OCI-LY3 (cell line): ENCODE data around the gene FAM107B.

Experiments
- EZH2phosphoT487 ChIP-seq: fragments of 200-600 bp; shearing (Covaris generic); IDR thresholded peaks from 2 replicates; pipeline ENCODE4 v1.6.1; 2018; ENCODE audit warnings: antibody characterized with exemption, mixed run types, low read depth
- TF ChIP-seq, protein P1 (sequence below): fragments of 200-600, 300-600 bp; sonication (generic); IDR thresholded peaks from 2 replicates; pipeline ENCODE4 v1.5.1; 2014; ENCODE audit warnings: antibody characterized with exemption, low read length, low read depth

DNA sequence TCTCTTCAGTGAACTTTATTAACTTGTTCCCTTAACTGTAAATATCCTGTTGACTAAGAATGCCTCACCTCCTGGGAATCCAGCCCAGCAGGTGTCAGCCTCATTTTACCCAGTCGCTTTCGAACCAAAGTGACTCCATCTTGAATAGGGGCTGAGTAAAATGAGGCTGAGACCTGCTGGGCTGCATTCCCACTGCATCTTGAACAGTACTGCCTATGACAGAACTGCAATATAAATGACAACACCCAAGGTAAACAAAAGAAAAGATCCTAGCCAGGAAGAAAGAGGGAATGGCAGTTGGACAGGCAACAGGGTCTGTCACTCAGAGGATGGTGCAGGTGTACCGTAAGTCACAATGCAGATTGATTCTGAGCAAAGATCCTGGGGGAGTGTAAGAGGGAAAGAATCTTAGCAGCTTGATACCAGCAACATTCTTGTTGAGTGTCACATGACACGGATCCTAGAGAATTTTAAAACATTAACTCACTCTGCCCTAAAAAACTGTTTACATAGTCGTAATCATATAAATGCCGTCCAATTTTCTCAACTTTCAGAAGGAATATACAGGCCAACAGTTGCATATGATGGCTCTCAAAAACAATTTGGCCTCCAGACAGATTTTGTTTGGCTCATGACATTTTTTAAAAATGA is 4.4 kb upstream of the FAM107B start:
- TF ChIP-seq, protein P1, sequence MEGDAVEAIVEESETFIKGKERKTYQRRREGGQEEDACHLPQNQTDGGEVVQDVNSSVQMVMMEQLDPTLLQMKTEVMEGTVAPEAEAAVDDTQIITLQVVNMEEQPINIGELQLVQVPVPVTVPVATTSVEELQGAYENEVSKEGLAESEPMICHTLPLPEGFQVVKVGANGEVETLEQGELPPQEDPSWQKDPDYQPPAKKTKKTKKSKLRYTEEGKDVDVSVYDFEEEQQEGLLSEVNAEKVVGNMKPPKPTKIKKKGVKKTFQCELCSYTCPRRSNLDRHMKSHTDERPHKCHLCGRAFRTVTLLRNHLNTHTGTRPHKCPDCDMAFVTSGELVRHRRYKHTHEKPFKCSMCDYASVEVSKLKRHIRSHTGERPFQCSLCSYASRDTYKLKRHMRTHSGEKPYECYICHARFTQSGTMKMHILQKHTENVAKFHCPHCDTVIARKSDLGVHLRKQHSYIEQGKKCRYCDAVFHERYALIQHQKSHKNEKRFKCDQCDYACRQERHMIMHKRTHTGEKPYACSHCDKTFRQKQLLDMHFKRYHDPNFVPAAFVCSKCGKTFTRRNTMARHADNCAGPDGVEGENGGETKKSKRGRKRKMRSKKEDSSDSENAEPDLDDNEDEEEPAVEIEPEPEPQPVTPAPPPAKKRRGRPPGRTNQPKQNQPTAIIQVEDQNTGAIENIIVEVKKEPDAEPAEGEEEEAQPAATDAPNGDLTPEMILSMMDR = no peak
- TF ChIP-seq EZH2phosphoT487 = no peak
